Left renal pelvis (tissue), 4 donors: ENCODE measurements around the gene KCND3. TPM values are rescaled to one million over a fixed set of nuclear protein-coding genes. Genes with fewer than 3 reads are reported as not detected.

ENCODE experiments used
- DNase-seq, 4 donors: peaks; one replicate each; pipeline ENCODE4 v3.0.0-alpha.2; 2013; ENCODE audit warnings: low read depth in 4 of 4, low spot score in 3 of 4
- polyA plus RNA-seq, 4 donors: library from polyadenylated mRNA; unstranded; fragments of 120-200 nt; gene quantifications; one replicate each; pipeline ENCODE4 v1.2.1, GENCODE V29; 2013; ENCODE audit not compliant: insufficient read length in 4 of 4

The KCND3 gene
- polyA plus RNA-seq, 4 donors: 1.4 to 3.5 (median 1.9) TPM

- no peak for DNase-seq
Measured at GRCh38 chr1:111988743-111989453, 570 bp downstream of the KCND3 start.

DNA sequence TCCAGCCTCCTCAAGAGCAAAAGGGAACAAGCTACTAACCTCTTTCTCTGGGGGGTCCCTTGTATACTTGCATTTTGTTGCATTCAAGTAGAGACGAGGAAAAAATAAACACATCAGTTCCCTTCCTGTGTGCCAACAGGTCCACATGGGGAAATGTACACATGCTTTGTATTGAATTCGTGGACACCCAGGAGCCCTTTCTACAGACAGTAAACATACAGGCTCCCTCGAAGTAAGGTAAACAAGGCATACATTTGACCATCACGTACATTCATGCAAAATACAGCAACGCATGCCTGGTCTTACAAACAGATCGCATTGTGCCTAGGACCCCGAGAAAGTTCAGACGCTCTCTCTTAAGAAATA, 1.1 kb downstream of the KCND3 start:
- no peak for DNase-seq

GRCh38 chr1:111987502-111987901, 2.0 kb downstream of the KCND3 start:
- no peak for DNase-seq

DNA sequence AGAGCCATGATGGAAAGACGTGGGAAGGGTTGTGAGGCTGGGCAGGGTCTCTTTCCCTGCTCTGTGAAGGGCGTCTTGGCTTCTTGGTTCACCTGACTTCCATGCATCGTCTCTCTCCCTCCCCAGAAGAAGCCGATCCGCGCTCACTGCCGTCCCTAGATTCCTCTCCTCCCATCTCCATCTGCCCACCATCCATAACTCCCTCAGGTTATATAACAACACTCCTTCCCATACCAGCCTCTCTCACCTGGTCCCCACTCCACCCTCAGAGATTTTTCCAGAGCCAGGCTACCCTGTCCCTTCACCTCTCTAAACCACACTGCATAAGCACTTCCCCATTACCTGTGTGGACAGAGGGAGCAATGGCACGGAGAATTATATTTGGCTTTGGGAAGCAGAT, 6.0 kb downstream of the KCND3 start:
- no peak for DNase-seq

- no peak for DNase-seq
Measured at GRCh38 chr1:111982428-111982827, 7.0 kb downstream of the KCND3 start.

GRCh38 chr1:111981871-111982270, 7.6 kb downstream of the KCND3 start:
- DNase-seq: no peak

- no peak for DNase-seq
Measured at GRCh38 chr1:111981090-111981489, 8.4 kb downstream of the KCND3 start.

DNA sequence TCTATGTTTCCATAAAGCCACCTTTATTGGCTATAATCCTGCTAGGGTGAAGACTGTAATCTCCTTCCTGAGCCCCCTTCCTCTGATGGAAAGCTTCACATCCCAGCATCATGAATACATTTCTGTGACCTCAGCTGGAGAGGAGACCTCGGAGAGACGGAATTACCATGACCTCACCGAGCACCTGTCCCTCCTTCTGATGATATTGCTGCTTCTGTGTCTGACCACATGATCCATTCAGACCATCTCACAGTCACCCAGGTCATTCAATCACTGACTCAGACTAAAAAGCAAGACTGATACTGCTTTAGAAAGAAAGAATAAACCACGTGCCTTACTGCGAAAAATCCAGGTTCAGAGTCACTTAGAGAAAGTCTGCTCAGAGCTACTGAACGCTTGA, 8.8 kb downstream of the KCND3 start:
- no peak for DNase-seq

GRCh38 chr1:111978695-111979094, 10.8 kb downstream of the KCND3 start:
- DNase-seq: no peak

DNA sequence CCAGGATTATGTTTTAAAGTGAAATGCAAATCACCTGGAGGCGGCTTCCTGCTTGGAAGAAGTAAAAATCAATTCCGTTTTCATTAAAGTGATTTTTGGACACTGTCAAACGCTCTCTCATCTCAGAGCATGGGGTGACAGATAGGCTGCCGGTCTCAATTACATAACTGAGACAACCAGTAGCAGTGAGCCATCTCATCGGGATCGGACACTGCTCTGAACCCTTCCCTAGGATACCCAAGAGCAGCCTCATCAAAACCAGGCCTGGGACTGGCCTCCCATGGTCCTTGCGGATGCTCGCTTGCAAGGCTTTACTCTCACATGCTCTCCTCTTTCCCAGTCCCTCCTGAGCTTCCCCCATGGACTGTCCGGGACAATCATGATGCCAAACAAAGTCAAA, 12.1 kb downstream of the KCND3 start:
- DNase-seq: no peak

GRCh38 chr1:111976842-111977241, 12.6 kb downstream of the KCND3 start:
- no peak for DNase-seq

DNA sequence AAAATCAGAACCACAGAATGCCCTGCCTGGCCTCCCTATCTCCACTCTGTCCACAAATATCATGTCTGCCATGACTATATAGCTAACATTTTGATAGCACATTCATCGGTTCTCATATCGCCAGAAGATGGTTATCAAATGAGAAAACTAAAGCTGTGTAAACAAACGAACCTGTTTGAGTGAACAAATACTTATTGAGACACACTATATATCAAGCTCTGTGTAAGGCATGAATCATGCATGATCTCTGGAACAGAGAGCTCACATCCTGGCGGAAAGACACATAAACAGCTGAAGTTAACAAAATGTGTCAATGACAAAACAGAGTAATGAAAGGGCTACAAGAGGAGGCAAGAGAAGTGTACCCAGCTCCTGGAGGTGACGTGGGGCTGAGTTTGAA, 13.1 kb downstream of the KCND3 start:
- no peak for DNase-seq

- DNase-seq: no peak
Measured at GRCh38 chr1:111973150-111973790, 16.2 kb downstream of the KCND3 start.

DNA sequence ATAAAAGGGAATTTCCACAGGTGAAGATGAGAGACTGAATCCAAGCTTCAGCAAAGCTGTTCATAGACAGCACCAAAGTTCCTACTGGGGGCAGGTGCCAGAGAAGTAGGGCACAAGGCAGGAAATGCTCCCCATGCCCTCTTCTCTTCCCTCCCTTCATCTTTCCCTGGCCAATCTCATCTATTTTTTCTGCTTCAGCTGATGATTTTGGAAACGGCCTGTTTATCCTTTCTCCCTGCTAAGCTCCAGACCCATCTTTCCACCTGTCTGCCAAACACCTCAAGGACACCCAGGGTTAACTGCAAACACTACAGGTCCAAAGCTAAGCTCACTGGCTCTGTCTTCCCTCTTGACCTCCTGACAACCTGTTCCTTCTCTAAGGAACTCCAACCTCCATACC, 18.1 kb downstream of the KCND3 start:
- no peak for DNase-seq

DNA sequence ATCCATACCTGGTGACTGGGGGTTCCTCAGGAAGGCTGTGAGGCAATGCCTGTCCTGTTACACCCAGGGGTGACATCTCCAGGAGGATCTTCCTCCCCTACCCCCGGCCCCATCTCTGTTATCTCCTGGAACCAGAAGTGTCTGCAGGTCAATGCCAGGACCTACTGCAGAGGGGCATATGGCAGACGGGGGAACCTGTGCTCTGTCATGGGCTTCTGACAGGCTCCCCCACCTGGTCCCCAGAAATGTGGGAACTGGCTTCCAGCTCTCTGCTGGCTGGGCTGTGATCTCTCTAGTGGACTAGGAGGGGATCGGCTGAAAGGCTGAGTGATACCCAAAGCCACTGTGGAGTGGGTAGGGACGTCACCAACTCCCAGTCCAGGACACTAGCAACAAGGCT, 21.0 kb downstream of the KCND3 start:
- DNase-seq: no peak

- no peak for DNase-seq
Measured at GRCh38 chr1:111967886-111968285, 21.6 kb downstream of the KCND3 start.

DNA sequence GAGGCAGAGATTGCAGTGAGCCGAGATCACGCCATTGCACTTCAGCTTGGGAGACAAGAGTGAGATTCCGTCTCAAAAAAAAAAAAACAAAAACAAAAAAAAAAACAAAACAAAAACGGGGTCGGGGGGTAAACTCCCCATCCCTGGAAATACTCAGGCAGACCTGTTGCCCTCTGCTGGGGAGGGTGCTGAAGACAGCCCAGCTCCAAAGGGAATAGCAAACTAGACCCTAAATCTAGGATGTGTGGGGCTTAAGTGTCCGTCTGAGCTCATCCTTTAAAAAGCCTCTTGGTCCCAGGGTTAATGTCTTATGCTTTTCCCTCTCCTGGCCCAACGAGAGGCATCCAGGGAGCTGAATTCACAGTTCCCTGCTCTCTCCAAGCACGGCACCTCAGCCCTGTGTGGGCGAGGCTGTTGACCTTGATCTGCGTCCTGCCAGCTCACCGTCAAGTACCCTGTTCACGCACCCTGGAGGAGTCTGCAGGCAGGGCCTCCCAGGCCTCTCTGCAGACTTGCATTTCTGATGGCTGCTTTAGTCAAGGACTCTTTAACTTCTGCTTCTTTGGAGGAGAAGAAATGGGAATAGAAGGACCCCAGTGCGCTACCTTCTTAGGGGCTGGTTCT, 22.3 kb downstream of the KCND3 start:
- DNase-seq: no peak

DNA sequence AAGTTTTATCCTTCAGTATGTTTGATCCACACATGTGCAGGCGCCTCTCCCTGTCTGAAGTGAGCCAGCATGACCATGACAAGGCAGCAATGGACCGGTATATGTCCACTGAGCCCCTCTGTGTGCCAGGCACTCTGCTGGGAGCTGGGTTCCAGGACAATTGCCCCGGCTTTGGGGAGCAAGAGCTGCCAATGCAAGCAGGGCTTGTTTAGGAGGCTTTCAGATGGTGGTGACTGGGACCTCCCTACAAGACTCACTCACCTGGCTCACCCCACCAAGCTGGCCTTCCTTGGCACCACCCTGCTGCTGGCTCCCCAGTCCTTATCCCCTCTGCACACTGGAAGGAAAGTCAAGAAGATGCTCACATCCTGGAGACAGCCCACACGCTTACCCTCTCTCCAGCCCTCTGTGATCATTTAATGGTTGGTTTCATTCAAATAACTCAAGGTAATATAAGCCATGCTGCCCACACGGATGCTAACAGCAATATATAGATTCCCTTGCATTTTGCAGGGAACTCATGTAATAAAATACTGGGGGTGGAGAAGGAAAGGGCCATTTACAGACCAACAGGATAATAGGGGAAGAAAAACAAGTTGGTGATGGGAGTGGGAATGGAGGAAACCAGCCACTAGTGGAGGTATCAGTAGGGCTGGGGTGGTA, 23.6 kb downstream of the KCND3 start:
- DNase-seq: peak in 1 of 4 donors; percentile 47

- no peak for DNase-seq
Measured at GRCh38 chr1:111963985-111964738, 25.3 kb downstream of the KCND3 start.

DNA sequence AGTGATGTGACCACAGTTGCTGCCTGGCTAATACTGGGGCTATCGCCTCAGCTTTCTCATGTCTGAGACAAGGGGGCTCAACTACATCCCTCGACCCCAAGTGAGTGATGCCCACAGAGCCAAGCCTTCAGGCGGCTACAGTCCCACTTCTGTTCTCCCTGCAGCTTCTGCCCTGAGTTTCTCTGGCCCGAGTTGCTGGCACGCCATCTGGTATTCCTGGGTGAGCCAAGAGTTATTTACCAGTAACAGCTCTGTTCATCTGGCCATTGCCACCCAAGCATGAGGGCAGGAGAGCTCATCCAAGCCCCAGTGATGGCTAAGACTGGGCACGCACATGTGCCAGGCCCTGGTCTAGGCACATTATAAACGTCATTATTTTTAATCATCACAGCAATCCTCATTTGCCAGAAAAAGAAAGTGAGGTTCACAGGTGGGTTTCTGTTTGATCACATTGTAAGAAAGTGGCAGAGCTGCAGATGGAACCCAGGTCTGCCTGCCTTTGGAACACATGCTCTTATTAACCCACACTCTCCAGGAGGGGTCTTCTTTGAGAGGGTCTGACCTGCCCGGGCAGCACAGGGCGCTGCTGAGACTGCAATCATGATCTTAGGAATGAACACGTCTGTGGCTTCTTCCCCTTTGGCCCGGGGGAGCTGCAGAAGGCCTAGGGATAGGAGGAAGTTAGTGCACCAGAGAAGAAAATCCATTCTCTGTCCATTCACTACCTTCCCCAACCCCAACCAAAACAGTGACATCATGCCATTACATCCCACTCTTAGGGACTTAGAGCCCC, 27.5 kb downstream of the KCND3 start:
- DNase-seq: no peak
